ENCODE results near the gene FKBP2.

DNA sequence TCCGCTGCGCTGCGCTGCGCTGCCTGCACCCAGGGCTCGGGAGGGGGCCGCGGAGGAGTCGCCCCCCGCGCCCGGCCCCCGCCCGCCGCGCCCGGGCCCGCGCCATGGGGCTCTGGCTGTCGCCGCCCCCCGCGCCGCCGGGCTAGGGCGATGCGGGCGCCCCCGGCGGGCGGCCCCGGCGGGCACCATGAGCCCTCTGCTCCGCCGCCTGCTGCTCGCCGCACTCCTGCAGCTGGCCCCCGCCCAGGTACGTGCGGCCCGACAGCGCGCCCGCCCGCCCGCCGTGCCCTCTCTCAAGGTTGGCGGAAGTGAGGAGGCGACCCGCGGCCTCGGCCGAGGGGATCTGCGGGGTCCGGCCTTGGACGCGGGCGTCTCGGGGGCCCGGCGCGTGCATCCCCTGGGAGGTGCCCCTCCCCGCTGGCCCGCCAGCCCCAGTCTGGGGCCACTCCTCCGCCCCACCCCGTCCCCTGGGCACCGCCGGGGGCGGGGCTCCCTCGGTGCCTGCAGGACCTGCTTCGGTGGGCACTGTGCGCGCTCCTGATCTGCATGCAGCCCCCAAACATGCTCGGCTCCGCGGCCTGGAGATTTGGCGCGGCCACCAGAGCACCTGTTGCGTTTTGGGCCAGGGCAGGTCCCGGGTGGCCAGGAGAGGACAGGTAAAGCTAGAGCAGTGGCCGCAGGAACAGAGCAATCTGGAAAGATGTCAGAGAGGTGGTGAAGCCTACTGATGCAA, 6.1 kb upstream of the FKBP2 start:
- TF ChIP-seq, protein P1, sequence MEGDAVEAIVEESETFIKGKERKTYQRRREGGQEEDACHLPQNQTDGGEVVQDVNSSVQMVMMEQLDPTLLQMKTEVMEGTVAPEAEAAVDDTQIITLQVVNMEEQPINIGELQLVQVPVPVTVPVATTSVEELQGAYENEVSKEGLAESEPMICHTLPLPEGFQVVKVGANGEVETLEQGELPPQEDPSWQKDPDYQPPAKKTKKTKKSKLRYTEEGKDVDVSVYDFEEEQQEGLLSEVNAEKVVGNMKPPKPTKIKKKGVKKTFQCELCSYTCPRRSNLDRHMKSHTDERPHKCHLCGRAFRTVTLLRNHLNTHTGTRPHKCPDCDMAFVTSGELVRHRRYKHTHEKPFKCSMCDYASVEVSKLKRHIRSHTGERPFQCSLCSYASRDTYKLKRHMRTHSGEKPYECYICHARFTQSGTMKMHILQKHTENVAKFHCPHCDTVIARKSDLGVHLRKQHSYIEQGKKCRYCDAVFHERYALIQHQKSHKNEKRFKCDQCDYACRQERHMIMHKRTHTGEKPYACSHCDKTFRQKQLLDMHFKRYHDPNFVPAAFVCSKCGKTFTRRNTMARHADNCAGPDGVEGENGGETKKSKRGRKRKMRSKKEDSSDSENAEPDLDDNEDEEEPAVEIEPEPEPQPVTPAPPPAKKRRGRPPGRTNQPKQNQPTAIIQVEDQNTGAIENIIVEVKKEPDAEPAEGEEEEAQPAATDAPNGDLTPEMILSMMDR (IDR thresholded peaks at IDR 0.05) = no peak
- TF ChIP-seq EP300 (IDR thresholded peaks at IDR 0.05) = no peak
- TF ChIP-seq POLR2A (IDR thresholded peaks at IDR 0.05) = no peak
